ENCODE data around the gene ADNP.

DNA sequence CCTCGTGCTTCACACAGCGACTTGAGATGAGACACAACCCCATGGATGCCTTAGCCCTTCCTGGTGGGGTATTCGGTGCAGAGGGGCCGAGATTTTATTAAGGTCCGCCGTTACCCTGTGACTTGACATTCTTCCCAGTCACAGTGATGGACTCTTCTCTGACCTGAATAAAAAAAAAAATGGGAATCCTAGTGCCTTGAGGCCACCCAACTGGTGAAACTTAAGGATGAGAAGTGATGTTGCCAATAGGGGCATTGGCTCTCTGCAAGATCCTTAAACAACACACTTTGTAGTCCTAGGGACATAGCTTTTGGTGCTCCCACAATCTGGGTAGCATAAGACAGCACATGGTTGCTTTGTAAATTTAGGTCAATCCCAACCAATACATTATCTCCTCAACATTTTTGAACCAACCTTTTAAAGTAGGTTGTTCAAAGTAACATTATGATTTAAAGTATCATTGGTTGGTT lies 814 bp upstream of the ADNP start:
- TF ChIP-seq, protein P1, sequence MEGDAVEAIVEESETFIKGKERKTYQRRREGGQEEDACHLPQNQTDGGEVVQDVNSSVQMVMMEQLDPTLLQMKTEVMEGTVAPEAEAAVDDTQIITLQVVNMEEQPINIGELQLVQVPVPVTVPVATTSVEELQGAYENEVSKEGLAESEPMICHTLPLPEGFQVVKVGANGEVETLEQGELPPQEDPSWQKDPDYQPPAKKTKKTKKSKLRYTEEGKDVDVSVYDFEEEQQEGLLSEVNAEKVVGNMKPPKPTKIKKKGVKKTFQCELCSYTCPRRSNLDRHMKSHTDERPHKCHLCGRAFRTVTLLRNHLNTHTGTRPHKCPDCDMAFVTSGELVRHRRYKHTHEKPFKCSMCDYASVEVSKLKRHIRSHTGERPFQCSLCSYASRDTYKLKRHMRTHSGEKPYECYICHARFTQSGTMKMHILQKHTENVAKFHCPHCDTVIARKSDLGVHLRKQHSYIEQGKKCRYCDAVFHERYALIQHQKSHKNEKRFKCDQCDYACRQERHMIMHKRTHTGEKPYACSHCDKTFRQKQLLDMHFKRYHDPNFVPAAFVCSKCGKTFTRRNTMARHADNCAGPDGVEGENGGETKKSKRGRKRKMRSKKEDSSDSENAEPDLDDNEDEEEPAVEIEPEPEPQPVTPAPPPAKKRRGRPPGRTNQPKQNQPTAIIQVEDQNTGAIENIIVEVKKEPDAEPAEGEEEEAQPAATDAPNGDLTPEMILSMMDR (optimal IDR thresholded peaks at IDR 0.05 in 1 of 3, IDR thresholded peaks at IDR 0.05 in 1 of 3, conservative IDR thresholded peaks at IDR 0.05 in 1 of 3; ENCODE audit: extremely low read depth in 1 of 3, insufficient read depth in 2 of 3, low read length in 3 of 3), result no peak
- TF ChIP-seq EZH2 (IDR thresholded peaks at IDR 0.05; ENCODE audit: low read length), result no peak
